Kidney (tissue), 14 donors: Measurements from ENCODE around the gene SLC2A4RG. TPM values are rescaled to one million over a fixed set of nuclear protein-coding genes. Genes with fewer than 3 reads are reported as not detected.
A peak's percentile ranks its signal among the peaks of the same experiment; 100 is the strongest.

ENCODE experiments used
- DNase-seq, 5 donors: peaks; one replicate each; pipeline ENCODE4 v3.0.0-alpha.2; 2013 to 2020
- FAIRE-seq: peaks from 2 replicates; lab custom pipeline; 2012; peaks lifted over from hg19 to GRCh38; lab: Jason Lieb, UNC
- H3K27ac ChIP-seq, 2 donors: one replicate each; pipeline ENCODE4 v1.7.0; 2013; ENCODE audit warnings: low read depth in 2 of 2, low read length in 2 of 2, inconsistent platforms in 1 of 2
- H3K27me3 ChIP-seq: one replicate; pipeline ENCODE4 v1.7.1; 2013; ENCODE audit warnings: low read length, inconsistent platforms; ENCODE audit not compliant: control insufficient read depth, insufficient read depth
- H3K36me3 ChIP-seq, 3 donors: one replicate each; pipeline versions ENCODE4 v1.7.0 to v1.7.1; 2013; ENCODE audit warnings: low read length in 3 of 3, control low read depth in 1 of 3, inconsistent platforms in 1 of 3; ENCODE audit not compliant: insufficient read depth in 3 of 3, control insufficient read depth in 2 of 3
- H3K4me1 ChIP-seq, 3 donors: one replicate each; pipeline versions ENCODE4 v1.7.0 to v1.7.1; 2013; ENCODE audit warnings: low read length in 3 of 3, inconsistent platforms in 1 of 3, low read depth in 1 of 3; ENCODE audit not compliant: control insufficient read depth in 2 of 3, insufficient read depth in 2 of 3
- H3K4me3 ChIP-seq, 3 donors: one replicate each; pipeline versions ENCODE4 v1.7.0 to v1.8.1; 2013; ENCODE audit warnings: low read length in 3 of 3, control low read depth in 1 of 3, inconsistent platforms in 1 of 3
- H3K9ac ChIP-seq, 3 donors: one replicate each; pipeline versions ENCODE4 v1.7.0 to v1.7.1; 2013; ENCODE audit warnings: low read length in 3 of 3, control low read depth in 1 of 3, inconsistent platforms in 1 of 3
- H3K9me3 ChIP-seq, 3 donors: one replicate each; pipeline versions ENCODE4 v1.7.0 to v1.7.1; 2013; ENCODE audit warnings: low read length in 3 of 3, control low read depth in 1 of 3, inconsistent platforms in 1 of 3; ENCODE audit not compliant: control insufficient read depth in 2 of 3, insufficient read depth in 1 of 3
- intact Hi-C: fragments of 100-400 bp; cut with DNase I; formaldehyde crosslinking; loops from one replicate; pipeline ENCODE4 v1.11.1; 2022
- polyA plus RNA-seq: library from polyadenylated mRNA; stranded (reverse); fragments of 350-450 nt; fragmentation: Illumina TruSeq; extraction: RNeasy Lipid Tissue Mini Kit (QIAGEN cat#74804); gene quantifications from one replicate; pipeline ENCODE4 v1.2.3, GENCODE V29; 2014; ENCODE audit warnings: low read depth, low replicate concordance; ENCODE audit not compliant: insufficient read depth
- total RNA-seq: library from RNA; stranded (reverse); fragmentation: NEBNext Ultra II Directional; extraction: Animal tissue kit (Norgen Biotek cat#: 25700); gene quantifications from one replicate; pipeline ENCODE4 v1.2.1, GENCODE V29; 2021
- TF ChIP-seq, protein P1 (sequence below): IDR thresholded peaks from 3 replicates; pipeline ENCODE4 v1.5.1; 2012; ENCODE audit warnings: mild to moderate bottlenecking, moderate library complexity, borderline replicate concordance; ENCODE audit not compliant: insufficient read depth; ENCODE audit errors: extremely low read depth
- donor health status: control.
- donor health status: control.
- donor health status: control.
- donor health status: control.
- donor health status: control.
- donor health status: DM: yes; HTN: yes; CAD: no.
- donor health status: Normal renal cell carcinoma (clear cell type).

The SLC2A4RG gene
- total and polyA plus RNA-seq, 2 donors from 2014 or later, result 154 to 171 TPM

DNA sequence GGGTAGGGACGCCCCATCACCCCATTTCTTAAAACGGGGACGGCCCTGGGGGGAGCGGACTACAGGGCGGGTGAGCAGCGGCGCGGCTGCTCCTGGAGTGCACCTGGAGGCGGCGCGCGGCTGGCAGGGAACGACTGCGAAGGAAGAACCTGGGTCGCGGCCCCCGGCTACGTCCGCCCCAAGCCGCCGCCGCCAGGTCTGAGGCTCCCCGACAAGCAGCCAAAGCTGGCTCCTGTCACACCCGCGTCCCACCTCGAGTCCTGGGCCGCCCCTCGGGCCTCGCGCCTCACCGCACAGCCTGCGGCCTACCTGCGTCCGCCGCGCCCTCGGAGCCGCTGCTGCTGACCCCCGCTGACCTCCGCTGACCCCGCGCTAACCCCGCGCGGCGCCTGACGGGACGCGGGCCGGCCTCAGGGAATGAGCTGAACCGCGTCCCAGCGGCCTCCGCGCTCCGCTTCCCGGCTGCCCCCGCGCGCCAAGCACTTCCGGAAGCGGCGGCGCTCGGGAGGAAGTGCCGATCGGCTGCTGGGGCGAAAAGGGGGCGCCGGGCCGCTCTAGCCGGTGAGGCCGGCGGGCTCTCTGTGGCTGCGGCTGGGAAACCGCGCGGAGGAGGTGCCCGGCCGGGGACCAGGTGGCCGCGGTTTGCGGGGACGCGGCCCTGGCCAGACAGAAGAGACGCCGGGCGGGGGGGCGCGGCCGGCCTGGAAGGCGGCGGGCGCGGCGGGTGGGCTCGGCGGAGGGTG is 31.8 kb upstream of the SLC2A4RG start, which contains the start of the genes ARFRP1 and ZGPAT:
ARFRP1 (minus strand) TSS at position 419 of the 743 bp plus-strand sequence. CDS start 885 bp downstream, outside the sequence.
ZGPAT (plus strand) TSS at position 482 of the 743 bp plus-strand sequence. CDS start 542 bp downstream, outside the sequence.
- Histone ChIP-seq H3K4me3 (peak within 1 kb of the TSS; percentile 66 to 76 (median 67)), H3K36me3 (peaks cover 4 to 47% (median 12%) of the 10 kb centered on the region in 3 donors), H3K27me3 (no peaks in the 10 kb centered on the region), H3K9me3 (no peaks in the 10 kb centered on the region), H3K4me1 (peaks cover 0 to 17% (median 6%) of the 10 kb centered on the region in 3 donors), H3K9ac (peak within 1 kb of the TSS; percentile 18 to 84 (median 51)), H3K27ac (peak within 1 kb of the TSS; percentile 71 to 83)
- FAIRE-seq (no peak), DNase-seq (peak; percentile 84 to 97 (median 92))
- TF ChIP-seq, protein P1, sequence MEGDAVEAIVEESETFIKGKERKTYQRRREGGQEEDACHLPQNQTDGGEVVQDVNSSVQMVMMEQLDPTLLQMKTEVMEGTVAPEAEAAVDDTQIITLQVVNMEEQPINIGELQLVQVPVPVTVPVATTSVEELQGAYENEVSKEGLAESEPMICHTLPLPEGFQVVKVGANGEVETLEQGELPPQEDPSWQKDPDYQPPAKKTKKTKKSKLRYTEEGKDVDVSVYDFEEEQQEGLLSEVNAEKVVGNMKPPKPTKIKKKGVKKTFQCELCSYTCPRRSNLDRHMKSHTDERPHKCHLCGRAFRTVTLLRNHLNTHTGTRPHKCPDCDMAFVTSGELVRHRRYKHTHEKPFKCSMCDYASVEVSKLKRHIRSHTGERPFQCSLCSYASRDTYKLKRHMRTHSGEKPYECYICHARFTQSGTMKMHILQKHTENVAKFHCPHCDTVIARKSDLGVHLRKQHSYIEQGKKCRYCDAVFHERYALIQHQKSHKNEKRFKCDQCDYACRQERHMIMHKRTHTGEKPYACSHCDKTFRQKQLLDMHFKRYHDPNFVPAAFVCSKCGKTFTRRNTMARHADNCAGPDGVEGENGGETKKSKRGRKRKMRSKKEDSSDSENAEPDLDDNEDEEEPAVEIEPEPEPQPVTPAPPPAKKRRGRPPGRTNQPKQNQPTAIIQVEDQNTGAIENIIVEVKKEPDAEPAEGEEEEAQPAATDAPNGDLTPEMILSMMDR, result no peak
- intact Hi-C loops, result no loop called here

DNA sequence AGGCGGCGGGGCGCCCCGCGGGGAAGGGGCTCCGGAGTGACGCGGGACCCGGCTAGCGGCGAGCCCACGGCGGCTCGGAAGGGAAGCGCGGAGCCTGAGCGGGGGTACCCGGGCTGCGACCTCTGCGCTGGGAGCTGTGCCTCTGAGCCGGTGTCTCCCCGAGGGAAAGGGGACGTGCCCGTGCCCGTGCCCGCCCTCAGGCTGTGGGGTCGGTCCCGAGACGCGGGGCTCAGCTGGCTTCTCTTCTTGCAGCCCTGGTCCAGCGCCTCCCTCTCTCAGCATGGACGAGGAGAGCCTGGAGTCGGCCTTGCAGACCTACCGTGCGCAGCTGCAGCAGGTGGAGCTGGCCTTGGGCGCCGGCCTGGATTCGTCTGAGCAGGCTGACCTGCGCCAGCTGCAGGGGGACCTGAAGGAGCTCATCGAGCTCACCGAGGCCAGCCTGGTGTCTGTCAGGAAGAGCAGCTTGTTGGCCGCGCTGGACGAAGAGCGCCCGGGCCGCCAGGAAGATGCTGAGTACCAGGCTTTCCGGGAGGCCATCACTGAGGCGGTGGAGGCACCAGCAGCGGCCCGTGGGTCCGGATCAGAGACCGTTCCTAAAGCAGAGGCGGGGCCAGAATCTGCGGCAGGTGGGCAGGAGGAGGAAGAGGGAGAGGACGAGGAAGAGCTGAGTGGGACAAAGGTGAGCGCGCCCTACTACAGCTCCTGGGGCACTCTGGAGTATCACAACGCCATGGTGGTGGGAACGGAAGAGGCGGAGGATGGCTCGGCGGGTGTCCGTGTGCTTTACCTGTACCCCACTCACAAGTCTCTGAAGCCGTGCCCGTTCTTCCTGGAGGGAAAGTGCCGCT is 31.1 kb upstream of the SLC2A4RG start:
- Histone ChIP-seq H3K27me3 (no peaks in the 10 kb centered on the region), H3K4me1 (peaks cover 0 to 17% (median 6%) of the 10 kb centered on the region in 3 donors), H3K27ac (no peak overlapping the region), H3K36me3 (peaks cover 4 to 47% (median 10%) of the 10 kb centered on the region in 3 donors), H3K4me3 (peak overlapping the region; percentile 48 to 76 (median 56)), H3K9me3 (no peaks in the 10 kb centered on the region), H3K9ac (peak overlapping the region in 1 of 3 donors; percentile 55)
- FAIRE-seq (no peak), DNase-seq (peak in 2 of 5 donors; percentile 62 to 79)
- intact Hi-C loops, result no loop called here
- TF ChIP-seq, protein P1, result no peak

DNA sequence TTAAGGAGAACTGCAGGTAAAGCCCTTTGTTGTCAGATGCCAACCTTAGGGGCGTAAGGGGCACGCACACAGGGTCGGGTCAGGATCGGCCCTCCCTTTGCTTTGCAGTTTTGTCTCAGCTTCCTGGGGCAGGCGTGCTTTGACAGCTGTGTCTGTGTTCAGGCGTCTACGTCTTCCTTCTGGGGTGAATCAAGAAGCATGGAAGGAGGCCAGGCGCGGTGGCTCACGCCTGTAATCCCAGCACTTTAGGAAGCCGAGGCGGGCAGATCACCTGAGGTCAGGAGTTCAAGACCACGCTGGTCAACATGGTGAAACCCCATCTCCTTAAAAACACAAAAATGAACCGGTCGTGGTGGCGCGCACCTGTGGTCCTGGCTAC is 30.4 kb upstream of the SLC2A4RG start:
- Histone ChIP-seq H3K4me1 (peaks cover 0 to 17% (median 6%) of the 10 kb centered on the region in 3 donors), H3K27ac (no peak overlapping the region), H3K36me3 (peaks cover 4 to 40% (median 10%) of the 10 kb centered on the region in 3 donors), H3K27me3 (no peaks in the 10 kb centered on the region), H3K4me3 (peak overlapping the region in 2 of 3 donors; percentile 6 to 76), H3K9me3 (no peaks in the 10 kb centered on the region), H3K9ac (no peak overlapping the region)
- FAIRE-seq (no peak), DNase-seq (no peak)
- intact Hi-C loops, result no loop called here
- TF ChIP-seq, protein P1, result no peak
